HUES48 (cell line): ENCODE results near the gene SH2D3C.

Source experiments
- H3K27ac ChIP-seq: one replicate; pipeline ENCODE4 v1.7.0; 2013; ENCODE audit warnings: low read depth, low read length, inconsistent platforms
- H3K27me3 ChIP-seq: 2 replicates; pipeline ENCODE4 v1.6.1; 2013; ENCODE audit warnings: mild to moderate bottlenecking, low read length; ENCODE audit not compliant: control insufficient read depth, insufficient read depth
- H3K36me3 ChIP-seq: 2 replicates; pipeline ENCODE4 v1.6.1; 2013; ENCODE audit warnings: low read length; ENCODE audit not compliant: control insufficient read depth, insufficient read depth
- H3K4me1 ChIP-seq: 2 replicates; pipeline ENCODE4 v1.6.1; 2013; ENCODE audit warnings: mild to moderate bottlenecking, low read length; ENCODE audit not compliant: control insufficient read depth, insufficient read depth
- H3K4me3 ChIP-seq: 2 replicates; pipeline ENCODE4 v1.5.1; 2013; ENCODE audit warnings: mild to moderate bottlenecking, low read depth, low read length
- H3K9ac ChIP-seq: 2 replicates; pipeline ENCODE4 v1.6.1; 2013; ENCODE audit warnings: mild to moderate bottlenecking, low read depth, low read length, moderate library complexity
- H3K9me3 ChIP-seq: 2 replicates; pipeline ENCODE4 v1.6.1; 2013; ENCODE audit warnings: low read length; ENCODE audit not compliant: control insufficient read depth, insufficient read depth

Gene SH2D3C

GRCh38 chr9:127700594-127701255 lies 77.7 kb downstream of the SH2D3C start:
- no peak overlapping the region for H3K9ac ChIP-seq

GRCh38 chr9:127700140-127700539 lies 78.3 kb downstream of the SH2D3C start:
- Histone ChIP-seq H3K9ac (no peak overlapping the region), H3K9me3 (no peaks in the 10 kb centered on the region), H3K4me1 (no peaks in the 10 kb centered on the region)

More at GRCh38 chr9:127700594-127701255, 77.7 kb downstream of the SH2D3C start:
- no peak overlapping the region for H3K27ac ChIP-seq
- no peaks in the 10 kb centered on the region for H3K9me3 ChIP-seq
- H3K36me3 ChIP-seq = no peaks in the 10 kb centered on the region
- H3K4me3 ChIP-seq = no peak overlapping the region
- H3K4me1 ChIP-seq = no peaks in the 10 kb centered on the region
- no peaks in the 10 kb centered on the region for H3K27me3 ChIP-seq

DNA sequence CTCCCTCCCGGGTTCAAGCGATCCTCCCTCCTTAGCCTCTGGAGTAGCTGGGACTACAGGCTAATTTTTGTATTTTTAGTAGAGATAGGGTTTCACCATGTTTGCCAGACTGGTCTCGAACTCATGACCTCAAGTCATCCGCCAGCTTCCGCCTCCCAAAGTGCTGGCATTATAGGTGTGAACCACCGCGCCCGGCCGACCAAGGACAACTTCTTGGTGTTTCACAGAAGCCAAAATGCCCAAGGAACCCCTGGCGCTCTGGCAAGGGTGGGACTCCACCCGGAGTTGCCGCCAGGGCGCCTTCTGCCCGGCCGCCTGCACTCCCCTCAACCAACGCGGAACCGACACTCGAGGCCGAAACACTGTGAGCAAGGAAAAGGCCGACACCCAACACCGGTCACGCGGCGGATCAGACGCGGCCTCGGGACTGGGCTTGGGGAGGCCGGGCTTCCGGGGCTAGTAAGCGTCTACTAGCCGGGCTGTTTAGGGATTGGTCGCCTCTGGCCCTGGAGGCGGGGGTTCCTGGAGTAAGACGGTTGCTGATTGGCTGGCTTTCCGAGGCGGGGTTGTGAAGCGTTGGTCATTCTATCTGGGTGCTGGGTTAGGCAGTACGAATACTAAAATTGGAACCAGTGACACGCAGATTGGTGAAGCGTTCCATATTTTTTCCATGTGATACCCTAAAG lies 79.3 kb downstream of the SH2D3C start:
- no peaks in the 10 kb centered on the region for H3K27me3 ChIP-seq
- H3K36me3 ChIP-seq = no peaks in the 10 kb centered on the region
- H3K9me3 ChIP-seq = no peaks in the 10 kb centered on the region
- H3K4me1 ChIP-seq = no peaks in the 10 kb centered on the region
- H3K27ac ChIP-seq = no peak overlapping the region
- peak overlapping the region; percentile 54 for H3K4me3 ChIP-seq
- H3K9ac ChIP-seq = peak overlapping the region; percentile 35

More at GRCh38 chr9:127700140-127700539, 78.3 kb downstream of the SH2D3C start:
- H3K36me3 ChIP-seq = no peaks in the 10 kb centered on the region
- H3K27ac ChIP-seq = no peak overlapping the region
- H3K27me3 ChIP-seq = no peaks in the 10 kb centered on the region
- H3K4me3 ChIP-seq = no peak overlapping the region

DNA sequence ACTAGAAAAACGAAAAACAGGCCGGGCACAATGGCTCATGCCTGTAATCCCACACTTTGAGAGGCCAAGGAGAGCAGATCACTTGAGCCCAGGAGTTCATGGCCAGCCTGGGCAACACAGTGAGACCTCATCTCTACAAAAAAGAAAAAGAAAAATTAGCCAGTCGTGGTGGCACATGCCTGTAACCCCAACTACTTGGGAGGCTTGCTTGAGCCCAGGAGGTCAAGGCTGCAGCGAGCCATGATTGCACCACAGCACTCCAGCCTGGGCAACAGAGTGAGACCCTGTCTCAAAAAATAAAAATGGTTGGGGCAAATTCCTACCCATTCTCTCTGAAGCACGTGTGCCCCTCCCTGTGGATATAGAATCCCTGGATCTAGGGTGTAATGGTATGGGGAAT lies 80.1 kb downstream of the SH2D3C start:
- Histone ChIP-seq H3K27ac (no peak overlapping the region), H3K27me3 (no peaks in the 10 kb centered on the region), H3K9ac (no peak overlapping the region), H3K9me3 (no peaks in the 10 kb centered on the region), H3K4me1 (no peaks in the 10 kb centered on the region), H3K36me3 (no peaks in the 10 kb centered on the region), H3K4me3 (no peak overlapping the region)

- Histone ChIP-seq H3K9me3 (no peaks in the 10 kb centered on the region), H3K27me3 (no peaks in the 10 kb centered on the region), H3K27ac (no peak overlapping the region), H3K4me3 (no peak overlapping the region), H3K4me1 (no peaks in the 10 kb centered on the region), H3K9ac (no peak overlapping the region), H3K36me3 (no peaks in the 10 kb centered on the region)
These were observed 80.9 kb downstream of the SH2D3C start for GRCh38 chr9:127697575-127697974.

GRCh38 chr9:127694890-127695720 lies 83.4 kb downstream of the SH2D3C start:
- Histone ChIP-seq H3K36me3 (no peaks in the 10 kb centered on the region; the same call in 1 of the 2 replicates), H3K4me3 (no peak overlapping the region), H3K27ac (no peak overlapping the region), H3K9me3 (no peaks in the 10 kb centered on the region), H3K27me3 (no peaks in the 10 kb centered on the region), H3K9ac (no peak overlapping the region), H3K4me1 (no peaks in the 10 kb centered on the region)

DNA sequence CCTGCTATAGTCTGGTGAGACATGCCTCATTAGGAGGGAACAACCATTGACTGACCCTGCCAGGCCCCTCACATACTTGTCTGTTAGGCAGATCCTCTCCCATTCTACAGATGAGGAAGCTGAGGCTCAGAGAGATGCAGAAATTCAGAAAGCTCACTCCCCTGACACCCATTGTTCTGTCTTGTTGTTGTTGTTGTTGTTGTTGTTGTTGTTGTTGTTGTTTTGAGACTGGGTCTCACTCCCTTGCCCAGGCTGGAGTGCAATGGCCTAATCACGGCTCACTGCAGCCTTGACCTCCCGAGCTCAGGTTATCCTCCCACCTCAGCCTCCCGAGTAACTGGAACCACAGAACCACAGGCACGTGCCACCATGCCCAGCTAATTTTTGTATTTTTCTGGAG lies 84.8 kb downstream of the SH2D3C start:
- no peak overlapping the region for H3K4me3 ChIP-seq
- 0 out of 2 replicates have a peak, but pooled peaks cover 4% of the 10 kb centered on the region for H3K9me3 ChIP-seq
- no peaks in the 10 kb centered on the region for H3K27me3 ChIP-seq
- H3K9ac ChIP-seq = no peak overlapping the region
- no peak overlapping the region for H3K27ac ChIP-seq
- H3K4me1 ChIP-seq = no peaks in the 10 kb centered on the region
- no peaks in the 10 kb centered on the region; the same call in 1 of the 2 replicates for H3K36me3 ChIP-seq

- H3K4me3 ChIP-seq = no peak overlapping the region
- no peak overlapping the region for H3K27ac ChIP-seq
- no peaks in the 10 kb centered on the region for H3K27me3 ChIP-seq
- 0 out of 2 replicates have a peak, but pooled peaks cover 4% of the 10 kb centered on the region for H3K9me3 ChIP-seq
- no peak overlapping the region for H3K9ac ChIP-seq
- H3K36me3 ChIP-seq = no peaks in the 10 kb centered on the region; the same call in 1 of the 2 replicates
- no peaks in the 10 kb centered on the region for H3K4me1 ChIP-seq
These were observed 85.3 kb downstream of the SH2D3C start for GRCh38 chr9:127693143-127693542.

DNA sequence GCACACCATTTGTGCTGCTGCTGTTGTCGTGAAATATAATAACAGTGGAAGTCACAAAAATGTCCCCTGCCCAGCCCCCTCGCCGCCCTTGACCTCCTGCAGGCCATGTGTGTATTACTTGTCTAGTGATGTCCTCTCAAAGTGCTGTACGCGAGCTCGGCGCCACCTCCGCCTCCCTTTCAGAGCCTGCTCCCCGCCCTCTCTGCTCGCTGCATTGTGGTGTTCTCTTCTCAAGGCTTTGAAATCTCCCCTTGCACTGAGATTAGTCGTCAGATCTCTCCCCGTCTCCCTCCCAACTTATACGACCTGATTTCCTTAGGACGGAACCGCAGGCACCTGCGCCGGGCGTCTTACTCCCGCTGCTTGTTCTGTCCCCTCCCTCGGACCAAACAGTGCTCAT lies 86.4 kb downstream of the SH2D3C start:
- H3K9me3 ChIP-seq = 0 out of 2 replicates have a peak, but pooled peaks cover 4% of the 10 kb centered on the region
- H3K27ac ChIP-seq = no peak overlapping the region
- H3K27me3 ChIP-seq = no peaks in the 10 kb centered on the region
- no peak overlapping the region for H3K9ac ChIP-seq
- no peak overlapping the region for H3K4me3 ChIP-seq
- no peaks in the 10 kb centered on the region for H3K4me1 ChIP-seq
- no peaks in the 10 kb centered on the region; the same call in 1 of the 2 replicates for H3K36me3 ChIP-seq

- Histone ChIP-seq H3K4me1 (no peaks in the 10 kb centered on the region), H3K9me3 (0 out of 2 replicates have a peak, but pooled peaks cover 4% of the 10 kb centered on the region), H3K36me3 (no peaks in the 10 kb centered on the region; the same call in 1 of the 2 replicates), H3K9ac (no peak overlapping the region), H3K4me3 (no peak overlapping the region), H3K27me3 (no peaks in the 10 kb centered on the region), H3K27ac (no peak overlapping the region)
These were observed 87.7 kb downstream of the SH2D3C start for GRCh38 chr9:127690735-127691134.
